ENCODE data around the gene AXIN1.

DNA sequence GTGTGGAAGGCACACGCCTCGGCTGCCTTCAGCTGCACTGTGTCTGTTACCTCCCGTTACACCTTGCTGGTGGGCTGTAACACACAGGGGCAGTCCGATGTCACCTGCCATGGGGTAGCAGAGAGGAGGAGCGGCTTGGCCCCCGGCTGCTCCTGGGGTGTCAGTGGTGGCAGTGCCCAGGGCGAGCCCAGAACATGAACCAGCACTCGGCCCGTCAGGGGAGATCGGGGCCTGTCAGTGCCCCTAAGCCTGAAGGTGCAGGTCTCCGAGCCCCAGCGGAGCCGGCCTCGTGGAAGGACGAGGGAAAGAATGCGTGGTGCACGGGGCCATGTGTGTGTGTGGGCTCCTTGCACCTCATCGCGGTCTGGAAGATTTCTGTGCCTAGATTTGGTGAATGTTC, 92.2 kb downstream of the AXIN1 start:
- TF ChIP-seq, protein P1, sequence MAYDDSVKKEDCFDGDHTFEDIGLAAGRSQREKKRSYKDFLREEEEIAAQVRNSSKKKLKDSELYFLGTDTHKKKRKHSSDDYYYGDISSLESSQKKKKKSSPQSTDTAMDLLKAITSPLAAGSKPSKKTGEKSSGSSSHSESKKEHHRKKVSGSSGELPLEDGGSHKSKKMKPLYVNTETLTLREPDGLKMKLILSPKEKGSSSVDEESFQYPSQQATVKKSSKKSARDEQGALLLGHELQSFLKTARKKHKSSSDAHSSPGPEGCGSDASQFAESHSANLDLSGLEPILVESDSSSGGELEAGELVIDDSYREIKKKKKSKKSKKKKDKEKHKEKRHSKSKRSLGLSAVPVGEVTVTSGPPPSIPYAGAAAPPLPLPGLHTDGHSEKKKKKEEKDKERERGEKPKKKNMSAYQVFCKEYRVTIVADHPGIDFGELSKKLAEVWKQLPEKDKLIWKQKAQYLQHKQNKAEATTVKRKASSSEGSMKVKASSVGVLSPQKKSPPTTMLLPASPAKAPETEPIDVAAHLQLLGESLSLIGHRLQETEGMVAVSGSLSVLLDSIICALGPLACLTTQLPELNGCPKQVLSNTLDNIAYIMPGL (CRISPR knock-in tag; IDR thresholded peaks at IDR 0.05) = no peak
- TF ChIP-seq JUN (IDR thresholded peaks at IDR 0.05; ENCODE audit: borderline replicate concordance, low read depth, low read length) (no peak), JUN (CRISPR knock-in tag; IDR thresholded peaks at IDR 0.05; ENCODE audit: borderline replicate concordance) (no peak), RAD21 (CRISPR knock-in tag; conservative IDR thresholded peaks at IDR 0.05 in 1 of 2, IDR thresholded peaks at IDR 0.05 in 1 of 2) (no peak), ZNF143 (CRISPR knock-in tag; IDR thresholded peaks at IDR 0.05) (no peak), KLF1 (tag; IDR thresholded peaks at IDR 0.05) (no peak), ARNT (IDR thresholded peaks at IDR 0.05) (no peak), GABPA (tag; conservative IDR thresholded peaks at IDR 0.05; ENCODE audit: low read depth) (no peak), ZNF184 (CRISPR knock-in tag; IDR thresholded peaks at IDR 0.05) (no peak), RFX5 (IDR thresholded peaks at IDR 0.05; ENCODE audit: low read depth, low read length) (no peak), CTBP1 (IDR thresholded peaks at IDR 0.05; ENCODE audit: borderline replicate concordance) (no peak), ZEB2 (IDR thresholded peaks at IDR 0.05) (no peak)
- TF ChIP-seq, protein P2, sequence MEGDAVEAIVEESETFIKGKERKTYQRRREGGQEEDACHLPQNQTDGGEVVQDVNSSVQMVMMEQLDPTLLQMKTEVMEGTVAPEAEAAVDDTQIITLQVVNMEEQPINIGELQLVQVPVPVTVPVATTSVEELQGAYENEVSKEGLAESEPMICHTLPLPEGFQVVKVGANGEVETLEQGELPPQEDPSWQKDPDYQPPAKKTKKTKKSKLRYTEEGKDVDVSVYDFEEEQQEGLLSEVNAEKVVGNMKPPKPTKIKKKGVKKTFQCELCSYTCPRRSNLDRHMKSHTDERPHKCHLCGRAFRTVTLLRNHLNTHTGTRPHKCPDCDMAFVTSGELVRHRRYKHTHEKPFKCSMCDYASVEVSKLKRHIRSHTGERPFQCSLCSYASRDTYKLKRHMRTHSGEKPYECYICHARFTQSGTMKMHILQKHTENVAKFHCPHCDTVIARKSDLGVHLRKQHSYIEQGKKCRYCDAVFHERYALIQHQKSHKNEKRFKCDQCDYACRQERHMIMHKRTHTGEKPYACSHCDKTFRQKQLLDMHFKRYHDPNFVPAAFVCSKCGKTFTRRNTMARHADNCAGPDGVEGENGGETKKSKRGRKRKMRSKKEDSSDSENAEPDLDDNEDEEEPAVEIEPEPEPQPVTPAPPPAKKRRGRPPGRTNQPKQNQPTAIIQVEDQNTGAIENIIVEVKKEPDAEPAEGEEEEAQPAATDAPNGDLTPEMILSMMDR (IDR thresholded peaks at IDR 0.05 in 2 of 3, conservative IDR thresholded peaks at IDR 0.05 in 1 of 3; ENCODE audit: insufficient read depth in 2 of 3, low read depth in 1 of 3, low read length in 3 of 3) = no peak
- TF ChIP-seq, protein P3, sequence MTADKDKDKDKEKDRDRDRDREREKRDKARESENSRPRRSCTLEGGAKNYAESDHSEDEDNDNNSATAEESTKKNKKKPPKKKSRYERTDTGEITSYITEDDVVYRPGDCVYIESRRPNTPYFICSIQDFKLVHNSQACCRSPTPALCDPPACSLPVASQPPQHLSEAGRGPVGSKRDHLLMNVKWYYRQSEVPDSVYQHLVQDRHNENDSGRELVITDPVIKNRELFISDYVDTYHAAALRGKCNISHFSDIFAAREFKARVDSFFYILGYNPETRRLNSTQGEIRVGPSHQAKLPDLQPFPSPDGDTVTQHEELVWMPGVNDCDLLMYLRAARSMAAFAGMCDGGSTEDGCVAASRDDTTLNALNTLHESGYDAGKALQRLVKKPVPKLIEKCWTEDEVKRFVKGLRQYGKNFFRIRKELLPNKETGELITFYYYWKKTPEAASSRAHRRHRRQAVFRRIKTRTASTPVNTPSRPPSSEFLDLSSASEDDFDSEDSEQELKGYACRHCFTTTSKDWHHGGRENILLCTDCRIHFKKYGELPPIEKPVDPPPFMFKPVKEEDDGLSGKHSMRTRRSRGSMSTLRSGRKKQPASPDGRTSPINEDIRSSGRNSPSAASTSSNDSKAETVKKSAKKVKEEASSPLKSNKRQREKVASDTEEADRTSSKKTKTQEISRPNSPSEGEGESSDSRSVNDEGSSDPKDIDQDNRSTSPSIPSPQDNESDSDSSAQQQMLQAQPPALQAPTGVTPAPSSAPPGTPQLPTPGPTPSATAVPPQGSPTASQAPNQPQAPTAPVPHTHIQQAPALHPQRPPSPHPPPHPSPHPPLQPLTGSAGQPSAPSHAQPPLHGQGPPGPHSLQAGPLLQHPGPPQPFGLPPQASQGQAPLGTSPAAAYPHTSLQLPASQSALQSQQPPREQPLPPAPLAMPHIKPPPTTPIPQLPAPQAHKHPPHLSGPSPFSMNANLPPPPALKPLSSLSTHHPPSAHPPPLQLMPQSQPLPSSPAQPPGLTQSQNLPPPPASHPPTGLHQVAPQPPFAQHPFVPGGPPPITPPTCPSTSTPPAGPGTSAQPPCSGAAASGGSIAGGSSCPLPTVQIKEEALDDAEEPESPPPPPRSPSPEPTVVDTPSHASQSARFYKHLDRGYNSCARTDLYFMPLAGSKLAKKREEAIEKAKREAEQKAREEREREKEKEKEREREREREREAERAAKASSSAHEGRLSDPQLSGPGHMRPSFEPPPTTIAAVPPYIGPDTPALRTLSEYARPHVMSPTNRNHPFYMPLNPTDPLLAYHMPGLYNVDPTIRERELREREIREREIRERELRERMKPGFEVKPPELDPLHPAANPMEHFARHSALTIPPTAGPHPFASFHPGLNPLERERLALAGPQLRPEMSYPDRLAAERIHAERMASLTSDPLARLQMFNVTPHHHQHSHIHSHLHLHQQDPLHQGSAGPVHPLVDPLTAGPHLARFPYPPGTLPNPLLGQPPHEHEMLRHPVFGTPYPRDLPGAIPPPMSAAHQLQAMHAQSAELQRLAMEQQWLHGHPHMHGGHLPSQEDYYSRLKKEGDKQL (CRISPR knock-in tag; IDR thresholded peaks at IDR 0.05; ENCODE audit: borderline replicate concordance) = no peak
- TF ChIP-seq, protein P4, sequence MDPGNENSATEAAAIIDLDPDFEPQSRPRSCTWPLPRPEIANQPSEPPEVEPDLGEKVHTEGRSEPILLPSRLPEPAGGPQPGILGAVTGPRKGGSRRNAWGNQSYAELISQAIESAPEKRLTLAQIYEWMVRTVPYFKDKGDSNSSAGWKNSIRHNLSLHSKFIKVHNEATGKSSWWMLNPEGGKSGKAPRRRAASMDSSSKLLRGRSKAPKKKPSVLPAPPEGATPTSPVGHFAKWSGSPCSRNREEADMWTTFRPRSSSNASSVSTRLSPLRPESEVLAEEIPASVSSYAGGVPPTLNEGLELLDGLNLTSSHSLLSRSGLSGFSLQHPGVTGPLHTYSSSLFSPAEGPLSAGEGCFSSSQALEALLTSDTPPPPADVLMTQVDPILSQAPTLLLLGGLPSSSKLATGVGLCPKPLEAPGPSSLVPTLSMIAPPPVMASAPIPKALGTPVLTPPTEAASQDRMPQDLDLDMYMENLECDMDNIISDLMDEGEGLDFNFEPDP (CRISPR knock-in tag; IDR thresholded peaks at IDR 0.05) = no peak

Data from K562 (cell line).